Tibial artery (tissue), 4 donors: ENCODE results near the gene ADGRV1.
"Not testable (repeated sequence)": the region's sequence is repeated elsewhere in the genome, so short reads cannot be mapped to it uniquely, and the experiment has no call there.

Experiments used
- DNase-seq, 2 donors: peaks; one replicate each; pipeline ENCODE4 v3.0.0-alpha.2; 2019
- H3K27ac ChIP-seq, 2 donors: fragments of 200-600 bp; sonication (generic) in 1 of 2; 1 replicate in 1 of 2; 2 replicates in 1 of 2; pipeline ENCODE4 v1.5.1; 2018 to 2019; ENCODE audit warnings: mild to moderate bottlenecking in 1 of 2
- H3K27me3 ChIP-seq, 2 donors: fragments of 200-600 bp; sonication (generic) in 1 of 2; one replicate each; pipeline versions ENCODE4 v1.5.1 to v1.6.0; 2016 to 2019
- H3K36me3 ChIP-seq, 3 donors: fragments of 200-600 bp; sonication (generic) in 2 of 3; one replicate each; pipeline ENCODE4 v1.5.1; 2016 to 2019; ENCODE audit warnings: mild to moderate bottlenecking in 2 of 3
- H3K4me1 ChIP-seq, 4 donors: fragments of 200-600 bp; sonication (generic) in 2 of 4; 1 replicate in 3 of 4; 2 replicates in 1 of 4; pipeline ENCODE4 v1.5.1; 2016 to 2019
- H3K4me3 ChIP-seq, 2 donors: fragments of 200-600 bp; sonication (generic) in 1 of 2; 1 replicate in 1 of 2; 2 replicates in 1 of 2; pipeline ENCODE4 v1.5.1; 2018 to 2019; ENCODE audit warnings: mild to moderate bottlenecking in 2 of 2
- H3K9me3 ChIP-seq, 3 donors: fragments of 200-600 bp; sonication (generic) in 1 of 3; one replicate each; pipeline ENCODE4 v1.5.1; 2016 to 2019
- CTCF ChIP-seq, 2 experiments: fragments of 200-600 bp in 1 of 2; fragments of 450-650 bp in 1 of 2; IDR thresholded peaks; one replicate each; pipeline ENCODE4 v1.5.1; 2017 to 2019; ENCODE audit warnings: antibody characterized with exemption in 2 of 2, mild to moderate bottlenecking in 1 of 2, moderate library complexity in 1 of 2
- intact Hi-C: fragments of 100-400 bp; cut with DNase I; formaldehyde crosslinking; loops from one replicate; pipeline ENCODE4 v1.15.0; 2023; ENCODE audit warnings: low total_unique reads

The ADGRV1 gene

GRCh38 chr5:90834711-90835110 lies 276.1 kb downstream of the ADGRV1 start:
- Histone ChIP-seq H3K27ac (no peak overlapping the region), H3K4me3 (no peak overlapping the region), H3K36me3 (no peaks in the 10 kb centered on the region), H3K27me3 (no peaks in the 10 kb centered on the region), H3K9me3 (no peaks in the 10 kb centered on the region), H3K4me1 (no peaks in the 10 kb centered on the region)
- TF ChIP-seq CTCF (IDR thresholded peaks at IDR 0.05): no peak
- DNase-seq: no peak
- intact Hi-C loops: no loop called here

GRCh38 chr5:90843443-90843842 lies 284.8 kb downstream of the ADGRV1 start:
- TF ChIP-seq CTCF (IDR thresholded peaks at IDR 0.05): no peak
- Histone ChIP-seq H3K27me3 (no peaks in the 10 kb centered on the region), H3K36me3 (no peaks in the 10 kb centered on the region), H3K9me3 (no peaks in the 10 kb centered on the region), H3K27ac (no peak overlapping the region), H3K4me1 (no peaks in the 10 kb centered on the region), H3K4me3 (no peak overlapping the region)
- intact Hi-C loops: no loop called here
- DNase-seq: no peak

GRCh38 chr5:90844931-90845330 lies 286.3 kb downstream of the ADGRV1 start:
- no peaks in the 10 kb centered on the region for H3K36me3 ChIP-seq
- no peak overlapping the region for H3K4me3 ChIP-seq
- no peak for TF ChIP-seq CTCF (IDR thresholded peaks at IDR 0.05)
- DNase-seq: no peak
- intact Hi-C loops: no loop called here
- no peaks in the 10 kb centered on the region for H3K4me1 ChIP-seq
- H3K9me3 ChIP-seq: no peaks in the 10 kb centered on the region
- no peaks in the 10 kb centered on the region for H3K27me3 ChIP-seq
- H3K27ac ChIP-seq: no peak overlapping the region

GRCh38 chr5:90845723-90846554 lies 287.3 kb downstream of the ADGRV1 start:
- no peak for TF ChIP-seq CTCF (IDR thresholded peaks at IDR 0.05)
- no peak for DNase-seq

GRCh38 chr5:90847606-90848005 lies 289.0 kb downstream of the ADGRV1 start:
- H3K9me3 ChIP-seq, H3K36me3 ChIP-seq, intact Hi-C loops, H3K4me1 ChIP-seq, H3K27me3 ChIP-seq, H3K4me3 ChIP-seq, DNase-seq, H3K27ac ChIP-seq: not testable (repeated sequence)

More at GRCh38 chr5:90845723-90846554, 287.3 kb downstream of the ADGRV1 start:
- H3K27me3 ChIP-seq: no peaks in the 10 kb centered on the region
- no peak overlapping the region for H3K4me3 ChIP-seq
- H3K9me3 ChIP-seq: no peaks in the 10 kb centered on the region
- intact Hi-C loops: no loop called here
- no peaks in the 10 kb centered on the region for H3K36me3 ChIP-seq
- no peak overlapping the region for H3K27ac ChIP-seq
- no peaks in the 10 kb centered on the region for H3K4me1 ChIP-seq

- H3K27me3 ChIP-seq: no peaks in the 10 kb centered on the region
- no peak for TF ChIP-seq CTCF (IDR thresholded peaks at IDR 0.05)
- no peak for DNase-seq
- H3K4me1 ChIP-seq: no peaks in the 10 kb centered on the region
- intact Hi-C loops: no loop called here
- H3K27ac ChIP-seq: no peak overlapping the region
- H3K9me3 ChIP-seq: no peaks in the 10 kb centered on the region
- no peaks in the 10 kb centered on the region for H3K36me3 ChIP-seq
- no peak overlapping the region for H3K4me3 ChIP-seq
These were observed 291.3 kb downstream of the ADGRV1 start for GRCh38 chr5:90849939-90850338.
